IMR-90 (cell line): ENCODE measurements around the gene SPACA7. TPM values are rescaled to one million over a fixed set of nuclear protein-coding genes. Genes with fewer than 3 reads are reported as not detected.
"Not testable (repeated sequence)": the region's sequence is repeated elsewhere in the genome, so short reads cannot be mapped to it uniquely, and the experiment has no call there.

Source experiments
- ATAC-seq: fragments of 200-7000 bp; cut with Tn5 transposase; 2 replicates; pipeline ENCODE4 v1.9.1; 2020; ENCODE audit warnings: low read depth, mild to moderate bottlenecking, moderate library complexity
- BruUV-seq: library from RNA; stranded (reverse); fragments of 400-500 nt; replicated peaks from 2 replicates; lab custom pipeline; 2021; lab: Mats Ljungman, UMichigan
- CTCF ChIA-PET: fragments of 300-600 bp; formaldehyde crosslinking; extraction: SDS; loops from one replicate; lab custom pipeline; 2021; ENCODE audit warnings: antibody characterized with exemption; lab: Yijun Ruan, JAX
- POLR2A ChIA-PET: fragments of 300-600 bp; sonication (Branson Sonifier 250); formaldehyde crosslinking; loops from one replicate; lab custom pipeline; 2022; ENCODE audit warnings: antibody characterized with exemption; ENCODE audit not compliant: unreplicated experiment; lab: Charles Lee
- DNase-seq: peaks from one replicate; pipeline ENCODE4 v3.0.0; 2013
- H2AFZ ChIP-seq: replicated peaks from 2 replicates; pipeline ENCODE3; 2013; ENCODE audit warnings: low read length, mild to moderate bottlenecking; ENCODE audit not compliant: poor library complexity
- H2AK5ac ChIP-seq: 2 replicates; pipeline ENCODE4 v1.6.1; 2013; ENCODE audit warnings: low read depth, low read length, inconsistent platforms
- H2AK9ac ChIP-seq: replicated peaks from 2 replicates; pipeline ENCODE3; 2013; ENCODE audit warnings: mild to moderate bottlenecking, low read depth, low read length, moderate library complexity; ENCODE audit not compliant: poor library complexity
- H2BK120ac ChIP-seq: 2 replicates; pipeline ENCODE4 v1.6.1; 2013; ENCODE audit warnings: low read depth, low read length, inconsistent platforms
- H2BK15ac ChIP-seq: 3 replicates; pipeline ENCODE4 v1.6.1; 2013; ENCODE audit warnings: low read depth, low read length, inconsistent platforms
- H2BK20ac ChIP-seq: 2 replicates; pipeline ENCODE4 v1.6.1; 2013; ENCODE audit warnings: low read depth, mild to moderate bottlenecking, inconsistent platforms, low read length, moderate library complexity
- H2BK5ac ChIP-seq: 2 replicates; pipeline ENCODE4 v1.6.1; 2013; ENCODE audit warnings: mild to moderate bottlenecking, low read depth, low read length, inconsistent platforms; ENCODE audit not compliant: poor library complexity, severe bottlenecking
- H3K14ac ChIP-seq: replicated peaks from 2 replicates; pipeline ENCODE4 v1.6.1; 2013; ENCODE audit warnings: low read depth, low read length, inconsistent platforms
- H3K18ac ChIP-seq: 2 replicates; pipeline ENCODE4 v1.6.1; 2013; ENCODE audit warnings: low read depth, low read length, control low read depth
- H3K23ac ChIP-seq: 2 replicates; pipeline ENCODE4 v1.6.1; 2013; ENCODE audit warnings: low read depth, low read length, inconsistent platforms
- H3K27ac ChIP-seq: 2 replicates; pipeline ENCODE4 v1.5.1; 2013; ENCODE audit warnings: mild to moderate bottlenecking, control low read depth, low read length; ENCODE audit not compliant: insufficient read depth
- H3K27me3 ChIP-seq: 2 replicates; pipeline ENCODE4 v1.6.1; 2013; ENCODE audit warnings: low read length; ENCODE audit not compliant: control insufficient read depth, insufficient read depth
- H3K36me3 ChIP-seq: 2 replicates; pipeline ENCODE4 v1.6.1; 2013; ENCODE audit warnings: low read length, mixed read lengths; ENCODE audit not compliant: control insufficient read depth, insufficient read depth
- H3K4ac ChIP-seq: 2 replicates; pipeline ENCODE4 v1.6.1; 2013; ENCODE audit warnings: low read depth, low read length, inconsistent platforms
- H3K4me1 ChIP-seq: 2 replicates; pipeline ENCODE4 v1.6.1; 2013; ENCODE audit warnings: low read length, mixed read lengths; ENCODE audit not compliant: control insufficient read depth, insufficient read depth
- H3K4me2 ChIP-seq: 2 replicates; pipeline ENCODE4 v1.6.1; 2013; ENCODE audit warnings: low read depth, mild to moderate bottlenecking, control low read depth, low read length, moderate library complexity
- H3K4me3 ChIP-seq: 2 replicates; pipeline ENCODE4 v1.5.1; 2013; ENCODE audit warnings: low read depth, mild to moderate bottlenecking, control low read depth, low read length, moderate library complexity; ENCODE audit not compliant: insufficient read depth
- H3K56ac ChIP-seq: 2 replicates; pipeline ENCODE4 v1.6.1; 2013; ENCODE audit warnings: low read length, inconsistent platforms; ENCODE audit not compliant: insufficient read depth; ENCODE audit errors: extremely low read depth
- H3K79me1 ChIP-seq, 2 experiments: 2 replicates each; pipeline ENCODE4 v1.6.1; 2013; ENCODE audit warnings: low read length in 2 of 2, inconsistent platforms in 1 of 2, low read depth in 1 of 2
- H3K9ac ChIP-seq: 2 replicates; pipeline ENCODE4 v1.6.1; 2013; ENCODE audit warnings: low read depth, low read length, control low read depth
- H3K9me1 ChIP-seq: 2 replicates; pipeline ENCODE4 v1.6.1; 2013; ENCODE audit warnings: low read length, inconsistent platforms; ENCODE audit not compliant: insufficient read depth
- H3K9me3 ChIP-seq: 2 replicates; pipeline ENCODE4 v1.6.1; 2013; ENCODE audit warnings: low read length; ENCODE audit not compliant: control insufficient read depth, insufficient read depth
- H4K20me1 ChIP-seq: 2 replicates; pipeline ENCODE4 v1.6.1; 2013; ENCODE audit warnings: low read length, inconsistent platforms; ENCODE audit not compliant: insufficient read depth
- H4K5ac ChIP-seq: 2 replicates; pipeline ENCODE4 v1.6.1; 2013; ENCODE audit warnings: mild to moderate bottlenecking, low read depth, low read length, control low read depth
- H4K8ac ChIP-seq, 2 experiments: 2 replicates each; pipeline ENCODE4 v1.6.1; 2013; ENCODE audit warnings: low read depth in 2 of 2, low read length in 2 of 2, control low read depth in 1 of 2, inconsistent platforms in 1 of 2
- H4K91ac ChIP-seq: 2 replicates; pipeline ENCODE4 v1.6.1; 2013; ENCODE audit warnings: low read depth, low read length, inconsistent platforms; ENCODE audit not compliant: insufficient read depth
- WGBS, 2 experiments: methylation state at CpG; one replicate each; pipeline versions ENCODE4 v1.1.5 to v1.1.7; 2013; ENCODE audit warnings: missing lambda C conversion rate in 2 of 2; ENCODE audit not compliant: insufficient read length in 1 of 2; ENCODE audit errors: extremely low coverage in 2 of 2; 5-methylcytosine and 5-hydroxymethylcytosine counted together
- dilution Hi-C: fragments of 300-500 bp; cut with HindIII; formaldehyde crosslinking; loops from one replicate; pipeline ENCODE4 v1.14.3; 2018; ENCODE audit warnings: low sequenced_read_pairs; ENCODE audit not compliant: unreplicated experiment
- in situ Hi-C: fragments of 300-500 bp; cut with MboI; formaldehyde crosslinking; loops from 3 replicates; pipeline ENCODE4 v1.14.3; 2019; ENCODE audit warnings: low sequenced_read_pairs, inconsistent platforms, mixed read lengths
- intact Hi-C: fragments of 100-400 bp; cut with micrococcal nuclease; formaldehyde crosslinking; loops from 2 replicates; pipeline ENCODE4 v1.10.0; 2022
- polyA plus RNA-seq, 3 experiments: library from polyadenylated mRNA; depleted of rRNA; stranded (reverse); fragments of >200 nt; gene quantifications; 2 replicates each; pipeline ENCODE4 v1.2.3, GENCODE V29; 2012; ENCODE audit warnings: low replicate concordance in 1 of 3
- total RNA-seq: library from RNA; depleted of rRNA; stranded (reverse); fragments of >200 nt; gene quantifications from 2 replicates; pipeline ENCODE4 v1.2.3, GENCODE V29; 2012

Gene SPACA7
- total and polyA plus RNA-seq, 2 of the 4 experiments (the other 2 are of a cell fraction) = not detected

GRCh38 chr13:112409828-112410227, 33.7 kb downstream of the SPACA7 start:
- intact Hi-C loops, in situ Hi-C loops, H3K9me3 ChIP-seq, DNase-seq, H3K4me3 ChIP-seq, H2AFZ ChIP-seq, H3K56ac ChIP-seq, H3K27ac ChIP-seq, H2AK9ac ChIP-seq, BruUV-seq, POLR2A ChIA-PET, H3K9me1 ChIP-seq, H2BK20ac ChIP-seq, H3K18ac ChIP-seq, H2BK120ac ChIP-seq, H4K20me1 ChIP-seq, H3K9ac ChIP-seq, H4K91ac ChIP-seq, H4K5ac ChIP-seq, H3K36me3 ChIP-seq, H4K8ac ChIP-seq, H2BK15ac ChIP-seq, H3K27me3 ChIP-seq, H3K14ac ChIP-seq, ATAC-seq, CTCF ChIA-PET, dilution Hi-C loops, H3K4me2 ChIP-seq, H3K23ac ChIP-seq, H2AK5ac ChIP-seq, H3K79me1 ChIP-seq, H3K4ac ChIP-seq, H2BK5ac ChIP-seq, H3K4me1 ChIP-seq: not testable (repeated sequence)
- no CpG with 5 or more reads among the region's 3 CpGs for WGBS, 2 experiments
